ENCODE results near the gene OSMR.
"Not testable (repeated sequence)": the region's sequence is repeated elsewhere in the genome, so short reads cannot be mapped to it uniquely, and the experiment has no call there.

OSMR gene

DNA sequence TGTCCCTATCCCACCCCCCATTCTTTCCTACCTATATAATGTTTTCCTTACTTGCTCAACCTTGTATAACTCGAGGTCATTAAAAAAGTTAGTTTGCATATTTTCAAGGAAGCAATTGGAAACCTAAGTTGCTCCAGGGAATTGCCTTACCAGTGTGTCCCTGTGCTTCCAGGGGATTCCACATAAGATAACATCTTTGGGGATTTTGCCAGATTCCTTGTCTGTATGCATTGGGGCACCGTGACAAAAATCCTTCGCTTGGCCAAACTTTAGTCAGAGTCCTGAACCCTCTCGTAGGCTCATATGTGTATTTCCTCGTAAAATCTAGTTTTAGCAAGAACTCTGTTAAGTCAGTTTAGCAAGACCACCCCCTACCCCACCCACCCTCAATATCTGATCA, 14.7 kb upstream of the OSMR start:
- no peak for DNase-seq (ENCODE audit: low spot score)

DNA sequence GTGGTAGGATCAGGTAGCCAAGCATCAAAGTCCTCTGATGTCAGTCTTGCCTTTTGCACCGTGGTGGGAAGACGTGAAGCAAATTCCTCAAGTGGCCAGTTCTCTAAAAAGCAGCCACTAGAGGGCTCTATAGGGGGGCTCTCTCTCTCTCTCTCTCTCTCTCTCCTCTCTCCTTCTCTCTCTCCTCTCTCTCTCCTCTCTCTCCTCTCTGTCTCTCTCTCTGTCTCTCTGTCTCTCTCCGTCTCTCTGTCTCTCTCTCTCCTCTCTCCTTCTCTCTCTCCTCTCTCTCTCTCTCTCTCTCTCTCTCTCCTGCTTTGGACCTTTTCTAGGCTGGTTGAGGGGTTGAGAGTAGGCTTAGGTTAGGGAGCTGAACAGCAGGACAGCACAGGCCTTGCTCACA, 13.9 kb upstream of the OSMR start:
- peak; percentile 51 for DNase-seq (ENCODE audit: low spot score)

DNA sequence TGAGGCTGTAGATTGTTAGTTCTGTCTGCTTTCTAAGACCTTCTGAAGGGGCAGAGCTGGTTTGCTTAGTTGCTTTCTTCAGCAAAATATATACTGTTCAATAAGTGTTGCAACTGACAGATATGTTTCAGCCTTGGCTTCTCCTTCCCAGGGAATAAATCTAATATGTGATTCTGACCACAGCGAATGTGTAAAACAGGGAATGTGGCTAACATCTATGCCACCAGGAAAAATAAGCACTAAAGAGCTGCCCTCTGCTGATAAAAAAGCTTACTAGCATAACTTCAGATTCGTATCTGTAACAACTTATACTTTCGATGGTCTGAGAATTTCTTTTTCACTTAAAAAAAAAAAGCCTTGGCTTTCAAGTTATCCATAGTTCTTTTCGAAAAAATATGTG, 13.0 kb upstream of the OSMR start:
- DNase-seq (ENCODE audit: low spot score) = no peak

DNA sequence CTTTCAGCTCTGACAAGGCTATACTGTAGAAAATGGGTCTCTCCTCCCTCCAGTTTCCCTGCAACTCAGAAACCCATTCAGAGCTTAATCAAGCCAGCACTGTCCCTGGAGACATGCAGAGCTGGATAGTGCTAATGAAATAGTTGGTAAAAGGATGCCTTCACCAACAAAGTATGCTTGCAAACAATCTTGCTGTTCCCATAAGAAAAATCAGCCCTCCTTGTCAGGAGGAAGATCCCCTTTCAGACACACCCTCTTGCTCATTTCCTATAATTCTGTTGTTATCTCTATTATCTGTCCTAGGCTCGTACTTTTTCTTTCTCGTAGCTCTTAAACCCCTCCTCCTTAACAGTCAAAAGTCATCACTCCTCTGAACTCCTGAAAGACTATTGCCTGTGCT, 9.9 kb upstream of the OSMR start:
- DNase-seq (ENCODE audit: low spot score) = no peak

DNA sequence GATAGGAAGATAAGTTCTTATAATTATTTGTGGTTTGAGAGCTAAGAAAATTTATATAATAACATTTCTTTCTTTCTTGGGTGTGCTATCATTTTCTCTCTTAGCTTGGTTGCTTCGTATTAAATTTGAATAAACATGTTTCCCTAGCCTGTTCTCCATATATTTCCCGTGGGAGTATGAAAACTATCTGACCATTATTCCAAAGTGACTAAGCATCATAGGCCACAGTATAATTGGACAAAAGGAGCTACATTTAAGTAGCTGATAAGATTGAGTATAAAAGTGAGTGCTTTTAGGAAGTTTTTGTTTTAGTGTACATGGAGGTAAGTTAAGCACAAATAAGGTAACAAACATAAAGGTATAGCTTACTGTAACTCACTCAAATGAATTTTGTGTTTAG, 8.4 kb upstream of the OSMR start:
- no peak for DNase-seq (ENCODE audit: low spot score)

DNA sequence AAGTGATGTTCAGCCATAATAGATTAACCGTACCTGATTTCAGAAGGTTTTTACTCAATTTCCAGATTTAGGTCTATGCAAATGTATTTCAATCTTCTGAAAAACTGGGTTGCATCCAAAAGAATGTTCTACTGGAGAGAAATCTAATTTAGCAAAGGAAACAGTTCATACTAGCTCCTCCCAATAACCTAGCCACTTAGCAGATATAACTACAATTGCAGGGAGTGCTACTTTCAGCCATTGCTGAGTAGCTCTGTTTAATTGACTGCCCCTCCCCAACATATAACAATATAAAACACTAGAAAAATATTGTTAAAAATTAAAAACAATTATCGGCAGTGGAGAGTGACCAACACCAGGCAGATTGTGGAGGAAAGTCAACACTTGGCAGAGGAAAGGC, 7.9 kb upstream of the OSMR start:
- DNase-seq (ENCODE audit: low spot score) = no peak

DNA sequence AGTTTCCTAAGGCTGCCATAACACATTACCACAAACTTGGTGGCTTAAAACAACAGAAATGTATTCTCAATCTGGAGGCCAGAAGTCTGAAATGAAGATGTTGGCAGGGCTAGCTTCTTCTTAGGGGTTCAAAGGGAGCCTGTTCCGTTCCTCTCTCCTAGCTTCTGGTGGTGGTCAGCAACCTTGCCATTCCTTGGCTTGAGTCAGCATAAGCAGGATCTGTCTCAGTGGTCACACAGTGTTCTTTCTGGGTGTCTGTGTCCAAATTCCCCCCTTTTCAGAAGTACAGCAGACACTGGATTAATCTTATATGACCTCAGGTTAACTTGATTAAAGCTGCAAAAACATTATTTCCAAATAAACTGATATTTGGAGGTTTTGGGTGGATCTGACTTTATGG, 2.1 kb upstream of the OSMR start:
- no peak for DNase-seq (ENCODE audit: low spot score)

DNA sequence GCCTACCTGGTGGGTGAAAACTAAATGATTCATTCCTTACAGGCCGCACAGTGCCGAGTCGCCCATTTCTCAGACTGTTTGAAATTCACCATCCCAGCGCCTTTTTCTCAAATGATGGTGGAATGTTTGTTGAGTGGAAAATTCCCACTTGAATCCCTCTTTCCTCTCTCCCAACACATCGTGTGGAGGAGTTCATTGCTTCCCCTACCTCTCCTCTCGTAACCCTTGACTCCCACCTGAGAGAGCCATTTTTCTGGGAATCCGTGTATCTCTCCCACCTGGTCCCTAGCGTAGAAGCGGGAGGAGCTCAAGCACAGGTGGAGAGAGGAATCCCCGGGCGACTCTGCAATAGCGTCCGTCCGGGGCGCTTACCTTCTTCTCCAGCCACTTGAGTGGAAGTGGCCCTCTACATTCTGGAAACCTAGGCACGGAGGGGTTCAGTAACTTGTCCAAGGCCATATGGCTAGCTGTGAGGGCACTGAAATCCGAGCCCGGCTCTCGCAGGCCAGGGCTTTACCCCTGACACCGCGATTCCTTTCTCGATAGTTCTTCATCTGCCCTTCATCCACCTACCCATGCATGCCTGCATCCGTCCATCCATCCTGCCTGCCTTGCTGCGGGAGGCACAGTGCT, 683 bp downstream of the OSMR start:
- no peak for DNase-seq (ENCODE audit: low spot score)

DNA sequence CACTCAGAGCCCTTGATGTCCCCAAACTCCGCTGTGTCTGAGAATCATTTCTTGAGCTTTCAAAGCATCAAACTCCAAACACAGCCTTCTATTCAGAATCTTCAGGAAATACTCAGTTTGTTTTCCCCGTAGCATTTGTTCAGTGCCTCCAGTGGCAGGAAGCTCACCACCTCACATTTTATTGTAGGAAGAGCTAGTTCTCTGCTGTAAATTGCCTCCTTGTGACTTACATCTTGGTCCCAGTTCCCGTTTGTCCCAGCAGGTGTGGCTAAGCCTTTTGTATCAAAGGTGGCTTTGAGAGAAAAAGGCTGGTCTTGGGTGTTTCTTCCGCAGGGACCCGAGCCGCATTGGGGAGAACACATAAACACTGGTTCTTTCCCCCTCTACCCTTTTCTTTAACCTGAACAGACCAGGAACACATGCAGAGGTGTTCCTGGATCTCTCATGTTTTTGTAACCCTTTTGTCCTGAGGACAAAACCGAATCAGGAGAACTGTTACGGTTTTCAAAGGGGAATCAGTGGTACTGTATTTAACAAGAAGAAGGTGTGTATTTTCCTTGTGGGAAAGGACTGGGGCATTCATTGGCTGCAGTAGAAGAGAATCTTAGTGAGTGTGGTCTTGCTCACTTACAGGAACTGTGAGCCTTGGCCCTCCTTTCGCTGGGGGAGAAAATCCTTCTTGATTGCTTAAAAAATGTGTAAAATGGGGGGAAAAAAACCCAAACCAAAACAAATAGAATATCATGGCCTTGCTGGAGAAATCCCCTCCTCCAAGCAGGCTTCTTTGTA, 1.9 kb downstream of the OSMR start:
- no peak for DNase-seq (ENCODE audit: low spot score)

DNA sequence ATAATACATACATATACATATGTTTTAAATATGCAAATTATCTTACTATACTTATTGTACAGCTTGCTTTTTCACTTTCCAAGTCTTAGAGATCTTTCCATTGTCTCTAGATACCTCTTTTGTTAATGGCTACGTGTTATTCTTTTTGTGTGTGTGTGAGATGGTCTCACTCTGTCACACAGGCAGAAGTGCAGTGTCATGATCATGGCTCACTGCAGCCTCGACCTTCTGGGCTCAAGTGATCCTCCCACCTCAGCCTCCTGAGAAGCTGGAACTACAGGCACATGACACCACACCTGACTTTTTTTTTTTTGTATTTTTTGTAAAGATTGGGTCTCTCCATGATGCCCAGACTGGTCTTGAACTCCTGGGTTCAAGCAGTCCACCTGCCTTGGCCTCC, 2.8 kb downstream of the OSMR start:
- DNase-seq (ENCODE audit: low spot score) = no peak

DNA sequence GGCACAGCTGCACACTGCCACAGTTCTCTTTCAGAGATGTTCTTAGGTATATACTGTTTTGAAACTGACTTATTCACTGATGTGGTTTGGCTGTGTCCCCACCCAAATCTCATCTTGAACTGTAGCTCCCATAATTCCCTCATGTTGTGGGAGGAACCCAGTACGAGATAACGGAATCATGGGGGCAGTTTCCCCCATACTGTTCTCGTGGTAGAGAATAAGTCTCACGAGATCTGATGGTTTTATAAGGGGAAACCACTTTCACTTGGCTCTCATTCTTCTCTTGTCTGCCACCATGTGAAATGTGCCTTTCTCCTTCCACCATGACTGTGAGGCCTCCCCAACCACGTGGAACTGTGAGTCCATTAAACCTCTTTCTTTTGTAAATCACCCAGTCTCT, 5.8 kb downstream of the OSMR start:
- not testable (repeated sequence) for DNase-seq (ENCODE audit: low spot score)

DNA sequence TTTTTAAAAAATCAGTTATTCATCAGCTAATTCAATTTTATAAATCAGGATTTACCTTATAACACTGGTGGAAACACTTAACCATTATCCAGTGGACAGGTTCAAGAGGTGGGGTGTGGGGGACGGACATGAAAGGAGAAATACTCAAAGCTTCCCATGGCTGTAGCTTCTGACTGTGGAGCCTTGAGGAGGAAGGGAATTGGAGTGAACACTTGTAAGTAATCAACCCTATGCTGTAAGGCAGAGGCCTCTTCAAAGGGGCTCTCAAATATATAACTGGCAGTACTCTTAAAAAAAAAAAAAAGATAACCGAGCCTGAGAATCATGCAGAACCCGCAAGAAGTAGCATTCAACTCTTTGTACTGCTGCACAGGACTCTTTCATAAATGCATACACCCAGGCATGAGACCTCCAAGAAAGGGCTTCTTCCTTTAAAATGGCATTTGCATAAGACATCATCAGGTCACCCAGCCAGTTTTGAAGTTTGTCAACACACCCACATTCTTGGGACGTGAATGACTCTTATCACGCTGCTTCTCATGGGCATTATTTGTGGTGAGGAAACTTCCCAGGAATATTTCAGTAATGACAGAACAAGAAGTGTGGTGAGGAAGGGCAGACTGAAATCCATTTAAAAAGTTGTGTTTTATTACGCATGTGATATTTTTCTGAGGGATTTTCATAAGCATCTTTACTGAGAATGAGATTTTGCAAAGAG, 8.1 kb downstream of the OSMR start:
- no peak for DNase-seq (ENCODE audit: low spot score)

DNA sequence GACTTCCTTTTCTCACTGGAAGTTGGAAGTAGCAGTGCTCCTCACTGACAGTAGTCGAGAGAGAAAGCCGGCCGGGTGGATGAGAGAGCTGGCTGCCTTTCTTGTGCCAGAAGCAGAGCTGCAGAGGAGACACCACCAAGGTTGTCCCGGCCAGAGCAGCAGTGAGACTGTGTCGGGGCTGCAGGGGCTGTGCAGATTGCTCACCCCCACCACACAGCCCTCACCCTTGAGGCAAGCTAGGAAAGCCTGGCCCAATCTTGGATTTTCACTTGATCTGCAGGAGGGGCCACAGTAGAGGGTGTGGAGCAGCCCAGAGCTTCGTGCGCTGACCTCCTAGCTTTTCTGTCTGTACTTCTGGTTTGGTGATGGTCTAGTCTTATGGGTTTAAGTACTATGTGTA, 9.1 kb downstream of the OSMR start:
- no peak for DNase-seq (ENCODE audit: low spot score)

DNA sequence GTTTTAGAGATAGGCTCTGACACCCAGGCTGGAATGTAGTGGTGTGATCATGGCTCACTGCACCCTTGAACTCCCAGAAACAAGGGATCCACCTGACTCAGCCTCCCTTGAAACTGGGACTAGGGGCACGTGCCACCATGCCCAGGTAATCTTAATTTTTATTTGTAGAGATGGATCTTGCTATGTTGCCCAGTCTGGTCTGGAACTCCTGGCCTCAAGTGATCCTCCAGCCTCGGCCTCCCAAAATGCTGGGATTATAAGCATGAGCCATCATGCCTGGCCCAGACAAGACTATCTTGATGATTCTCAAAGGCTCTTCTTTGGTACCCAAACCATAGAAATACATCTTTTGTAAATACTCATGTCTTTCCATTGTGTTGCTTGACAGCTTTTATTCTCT, 10.8 kb downstream of the OSMR start:
- no peak for DNase-seq (ENCODE audit: low spot score)

DNA sequence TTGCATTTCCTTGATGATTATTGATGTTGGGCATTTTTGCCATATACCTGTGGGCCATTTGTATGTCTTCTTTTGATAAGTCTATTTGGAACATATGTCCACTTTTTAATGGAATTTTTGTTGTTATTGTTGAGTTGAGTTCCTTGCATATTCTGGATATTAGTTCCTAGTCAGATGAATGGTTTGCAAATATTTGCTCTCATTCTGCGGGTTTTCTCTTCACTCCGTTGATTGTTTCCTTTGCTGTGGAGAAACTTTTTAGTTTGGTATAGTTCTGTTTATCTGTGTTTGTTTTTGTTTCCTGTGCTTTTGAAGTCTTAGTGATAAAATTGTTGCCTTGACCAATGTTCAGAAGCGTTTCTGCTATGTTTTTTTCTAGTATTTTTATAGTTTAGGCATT, 13.0 kb downstream of the OSMR start:
- DNase-seq (ENCODE audit: low spot score) = no peak

DNA sequence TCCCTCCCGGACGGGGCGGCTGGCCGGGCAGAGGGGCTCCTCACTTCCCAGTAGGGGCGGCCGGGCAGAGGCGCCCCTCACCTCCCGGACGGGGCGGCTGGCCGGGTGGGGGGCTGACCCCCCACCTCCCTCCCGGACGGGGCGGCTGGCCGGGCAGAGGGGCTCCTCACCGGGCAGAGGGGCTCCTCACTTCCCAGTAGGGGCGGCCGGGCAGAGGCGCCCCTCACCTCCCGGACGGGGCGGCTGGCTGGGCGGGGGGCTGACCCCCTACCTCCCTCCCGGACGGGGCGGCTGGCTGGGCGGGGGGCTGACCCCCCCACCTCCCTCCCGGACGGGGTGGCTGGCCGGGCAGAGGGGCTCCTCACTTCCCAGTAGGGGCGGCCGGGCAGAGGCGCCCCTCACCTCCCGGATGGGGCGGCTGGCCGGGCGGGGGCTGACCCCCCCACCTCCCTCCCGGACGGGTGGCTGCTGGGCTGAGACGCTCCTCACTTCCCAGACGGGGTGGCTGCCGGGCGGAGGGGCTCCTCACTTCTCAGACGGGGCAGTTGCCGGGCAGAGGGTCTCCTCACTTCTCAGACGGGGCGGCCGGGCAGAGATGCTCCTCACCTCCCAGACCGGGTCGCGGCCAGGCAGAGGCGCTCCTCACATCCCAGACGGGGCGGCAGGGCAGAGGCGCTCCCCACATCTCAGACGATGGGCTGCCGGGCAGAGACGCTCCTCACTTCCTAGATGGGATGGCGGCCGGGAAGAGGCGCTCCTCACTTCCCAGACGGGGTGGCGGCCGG, 16.4 kb downstream of the OSMR start:
- DNase-seq (ENCODE audit: low spot score) = not testable (repeated sequence)

DNA sequence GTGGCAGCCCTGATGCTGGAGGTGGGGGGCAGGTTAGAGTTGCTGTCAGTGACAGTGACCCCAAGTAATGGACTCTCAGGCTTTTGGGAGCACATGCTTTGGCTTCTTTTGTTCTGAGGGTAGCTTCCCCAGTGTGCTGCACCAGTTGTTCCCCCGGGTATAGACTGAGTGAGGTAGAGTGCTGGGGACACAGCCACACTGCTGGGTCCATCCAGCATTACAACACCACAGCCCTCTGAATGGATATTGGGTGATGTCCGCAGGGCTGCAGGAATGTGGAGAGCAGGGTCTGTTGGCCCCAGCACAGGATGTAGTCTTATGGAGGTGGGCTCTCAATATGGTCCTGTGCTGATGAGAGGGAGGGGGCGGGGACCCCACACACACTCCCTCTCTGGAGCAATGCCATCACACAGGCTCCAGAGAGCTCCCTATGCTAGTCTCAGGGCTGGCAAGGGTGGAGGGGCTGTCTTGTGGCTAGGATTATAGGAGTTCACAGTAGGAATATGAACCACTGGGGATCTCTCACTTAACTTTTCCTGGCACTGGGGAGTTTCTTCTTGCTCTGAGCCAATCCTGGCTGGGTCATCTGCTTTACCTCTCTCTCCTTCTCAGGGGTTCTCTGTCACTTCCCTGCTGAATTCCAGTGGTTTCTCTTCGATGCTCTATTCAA, 20.7 kb downstream of the OSMR start:
- DNase-seq (ENCODE audit: low spot score) = no peak

DNA sequence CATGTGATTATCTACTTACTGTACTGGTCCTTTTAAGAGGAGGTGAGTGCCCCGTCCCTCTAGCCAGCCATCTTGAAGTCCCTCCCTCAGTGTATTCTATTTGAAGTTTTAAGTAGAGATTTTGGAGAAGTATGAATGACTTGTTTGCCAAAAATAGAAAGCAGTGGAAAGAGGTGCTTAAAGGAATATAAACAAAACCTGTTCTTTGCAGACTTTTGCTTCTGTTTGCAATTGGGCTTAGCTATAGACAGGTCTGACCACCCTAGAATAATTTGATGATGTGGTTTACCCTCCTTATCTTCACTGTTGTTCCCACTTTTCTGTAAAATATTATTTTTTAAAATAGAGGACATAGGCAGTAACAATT, 21.2 kb downstream of the OSMR start:
- DNase-seq (ENCODE audit: low spot score) = no peak

DNA sequence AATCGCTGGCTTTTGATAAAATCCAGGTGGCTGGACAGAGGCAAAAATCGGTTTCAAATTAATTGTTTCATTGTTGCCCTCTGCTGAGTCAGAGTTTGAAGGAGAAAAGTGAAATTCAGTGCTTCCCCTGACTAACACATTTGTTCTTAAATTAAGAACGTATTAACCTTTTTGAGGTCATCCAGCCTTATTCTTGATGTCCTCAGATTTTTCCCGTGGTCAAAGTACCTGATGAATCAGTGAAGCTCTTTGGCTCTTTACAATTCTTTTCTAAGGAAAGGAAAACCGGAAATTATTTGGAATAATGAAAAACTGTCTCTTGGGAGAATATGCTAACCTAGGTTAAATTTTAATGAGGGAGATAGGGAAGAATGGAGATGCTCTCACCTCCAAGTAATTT, 21.6 kb downstream of the OSMR start:
- no peak for DNase-seq (ENCODE audit: low spot score)

DNA sequence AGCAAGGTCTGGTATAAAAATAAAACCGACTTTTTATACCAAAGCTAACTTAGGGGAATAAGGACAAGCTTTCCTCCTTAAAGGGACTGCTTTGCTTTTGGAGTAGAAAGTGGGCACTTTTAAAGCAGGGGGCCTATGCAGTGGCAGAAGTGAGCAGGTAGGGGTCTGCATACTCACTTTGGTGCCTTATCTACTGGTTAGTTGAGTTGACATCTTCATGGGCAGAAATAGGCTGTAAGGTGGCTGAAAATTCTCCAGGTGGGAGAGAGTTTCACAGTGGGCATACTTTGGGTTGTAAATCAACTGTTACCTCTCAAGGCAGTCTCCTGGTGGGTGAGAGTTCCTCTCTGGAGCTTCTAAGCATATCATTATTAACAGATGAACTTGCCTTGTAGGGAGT, 24.8 kb downstream of the OSMR start:
- no peak for DNase-seq (ENCODE audit: low spot score)

DNA sequence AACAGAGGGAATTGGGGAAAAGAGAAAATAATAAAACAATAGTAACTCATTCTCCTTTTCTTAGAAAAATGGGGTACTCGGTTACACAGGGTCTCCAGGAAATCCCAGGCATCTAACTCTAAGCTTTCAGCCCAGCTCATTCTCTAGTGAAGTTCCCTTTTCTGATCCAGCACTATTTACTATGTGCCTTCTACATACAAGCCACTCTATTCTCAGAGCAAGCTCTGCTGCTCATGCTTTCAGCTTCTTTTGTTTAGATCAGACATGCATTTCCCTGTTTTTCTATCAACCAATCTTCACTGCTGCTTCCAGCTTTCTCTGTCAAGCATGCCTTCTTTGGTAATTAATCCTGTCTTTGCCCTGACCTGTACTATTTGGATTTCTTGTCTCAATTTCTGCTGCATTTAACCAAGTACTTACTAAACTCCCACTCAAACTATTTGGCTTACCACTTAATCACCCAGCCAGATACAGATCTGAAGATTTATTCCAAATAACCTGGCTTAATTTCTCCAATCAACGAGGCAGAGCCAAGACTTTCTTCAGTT, 25.3 kb downstream of the OSMR start:
- DNase-seq (ENCODE audit: low spot score) = no peak

Measured in NAMALWA (cell line).